ENCODE results near the gene SEPTIN3. TPM values are rescaled to one million over a fixed set of nuclear protein-coding genes. Genes with fewer than 3 reads are reported as not detected.
"Not testable (repeated sequence)": the region's sequence is repeated elsewhere in the genome, so short reads cannot be mapped to it uniquely, and the experiment has no call there.

Gene SEPTIN3
- total RNA-seq, 4 donors from 2014 or later: 0.22 to 0.75 (median 0.40) TPM

- intact Hi-C loops (cut with DNase I): loop anchor here (5.0 kb wide), 1 partner anchor 116 kb away; the partner anchor contains the start of gene SREBF2
- no peak for TF ChIP-seq POLR2A (IDR thresholded peaks at IDR 0.05)
- no peak for TF ChIP-seq CTCF (IDR thresholded peaks at IDR 0.05)
Measured at GRCh38 chr22:41948142-41948541, 21.1 kb upstream of the SEPTIN3 start.

GRCh38 chr22:41948928-41949296, 20.3 kb upstream of the SEPTIN3 start:
- not testable (repeated sequence) for H3K27ac ChIP-seq; H3K4me3 ChIP-seq (replicated peaks in 1 of 3); H3K9me3 ChIP-seq; DNase-seq; H3K27me3 ChIP-seq; H3K36me3 ChIP-seq
- intact Hi-C loops (cut with DNase I): loop anchor here (5.0 kb wide), 1 partner anchor 117 kb away; the partner anchor contains the start of gene SREBF2
- 88% methylated on average over 8 of the region's 8 CpGs for WGBS, 2 donors
- peaks cover 5 to 13% of the 10 kb centered on the region in 2 donors for H3K4me1 ChIP-seq

More at GRCh38 chr22:41948142-41948541, 21.1 kb upstream of the SEPTIN3 start:
- H3K27ac ChIP-seq: no peak overlapping the region
- DNase-seq: no peak
- WGBS, 2 donors: 89 to 94% methylated on average over 2 of the region's 2 CpGs
- H3K9me3 ChIP-seq: no peaks in the 10 kb centered on the region
- peaks cover 5 to 13% of the 10 kb centered on the region in 2 donors for H3K4me1 ChIP-seq
- no peaks in the 10 kb centered on the region for H3K27me3 ChIP-seq
- no peaks in the 10 kb centered on the region for H3K36me3 ChIP-seq
- no peak overlapping the region for H3K4me3 ChIP-seq (replicated peaks in 1 of 3)

- Histone ChIP-seq H3K4me3 (replicated peaks in 1 of 3) (no peak overlapping the region), H3K27me3 (no peaks in the 10 kb centered on the region), H3K9me3 (no peaks in the 10 kb centered on the region), H3K36me3 (no peaks in the 10 kb centered on the region), H3K4me1 (peaks cover 5 to 13% of the 10 kb centered on the region in 2 donors), H3K27ac (no peak overlapping the region)
- no peak for TF ChIP-seq CTCF (IDR thresholded peaks at IDR 0.05)
- no peak for TF ChIP-seq POLR2A (IDR thresholded peaks at IDR 0.05)
- intact Hi-C loops (cut with DNase I): loop anchor here (5.0 kb wide), 1 partner anchor 117 kb away; the partner anchor contains the start of gene SREBF2
- DNase-seq: no peak
- 65% methylated on average over 4 to 7 of the region's 7 CpGs for WGBS, 2 donors
Measured at GRCh38 chr22:41949297-41949965, 19.8 kb upstream of the SEPTIN3 start.

GRCh38 chr22:41951898-41952474, 17.3 kb upstream of the SEPTIN3 start, which contains the start of gene SMIM45:
TSS of gene SMIM45 (plus strand) at chr22:41952150.
- peaks cover 0 to 3% of the 10 kb centered on the region in 2 donors for H3K4me1 ChIP-seq
- 69 to 74% methylated on average over 11 to 15 of the region's 16 CpGs for WGBS, 2 donors
- intact Hi-C loops (cut with DNase I): loop anchor here (10.0 kb wide), 1 partner anchor 123 kb away; the partner anchor contains the start of genes NAGA, PHETA2 and SMDT1

GRCh38 chr22:41952713-41953112, 16.5 kb upstream of the SEPTIN3 start:
- intact Hi-C loops (cut with DNase I): loop anchor here (10.0 kb wide), 1 partner anchor 122 kb away; the partner anchor contains the start of genes NAGA, PHETA2 and SMDT1
- WGBS, 2 donors: 90% methylated on average over 2 of the region's 2 CpGs
- H3K4me1 ChIP-seq: peaks cover 0 to 4% of the 10 kb centered on the region in 2 donors
- no peaks in the 10 kb centered on the region for H3K9me3 ChIP-seq
- H3K27me3 ChIP-seq: no peaks in the 10 kb centered on the region
- no peak overlapping the region for H3K4me3 ChIP-seq (replicated peaks in 1 of 3)
- no peaks in the 10 kb centered on the region for H3K36me3 ChIP-seq
- no peak overlapping the region for H3K27ac ChIP-seq
- DNase-seq: no peak
- TF ChIP-seq CTCF (IDR thresholded peaks at IDR 0.05): no peak
- no peak for TF ChIP-seq POLR2A (IDR thresholded peaks at IDR 0.05)

More at GRCh38 chr22:41951898-41952474, 17.3 kb upstream of the SEPTIN3 start, which contains the start of gene SMIM45:
- no peak for DNase-seq
- TF ChIP-seq POLR2A (IDR thresholded peaks at IDR 0.05) (no peak), CTCF (IDR thresholded peaks at IDR 0.05) (no peak)
- H3K36me3 ChIP-seq: no peaks in the 10 kb centered on the region
- no peaks in the 10 kb centered on the region for H3K9me3 ChIP-seq
- no peak within 1 kb of the TSS for H3K27ac ChIP-seq
- no peak within 1 kb of the TSS for H3K4me3 ChIP-seq (replicated peaks in 1 of 3)
- no peaks in the 10 kb centered on the region for H3K27me3 ChIP-seq
